GM18517 (cell line): Measurements from ENCODE around the gene CASTOR1.

Source experiments
- ATAC-seq: cut with Tn5 transposase; IDR thresholded peaks from one replicate; pipeline ENCODE4 v1.9.1; 2021; ENCODE audit warnings: mild to moderate bottlenecking, moderate library complexity; ENCODE audit not compliant: unreplicated experiment

The CASTOR1 gene

DNA sequence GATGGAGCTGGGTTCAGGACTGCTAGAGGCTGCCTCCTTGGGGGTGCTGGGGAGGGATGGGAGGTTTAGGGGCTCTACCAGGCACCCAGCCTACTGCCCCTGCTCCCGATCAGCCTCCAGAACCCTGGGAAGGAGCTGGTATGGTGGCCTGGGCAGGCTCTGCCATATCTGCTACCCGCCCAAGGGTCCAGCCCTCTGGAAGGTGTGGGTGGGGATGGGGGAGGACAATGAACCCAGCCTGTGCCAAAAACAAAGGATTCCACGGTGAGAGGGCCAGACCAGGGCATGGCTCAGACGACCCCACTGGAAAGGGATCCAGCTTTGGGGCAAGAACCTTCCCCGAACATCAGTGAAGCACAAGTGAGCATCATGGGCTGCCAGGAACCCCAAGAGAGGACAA lies 3.0 kb downstream of the CASTOR1 start:
- no peak for ATAC-seq

DNA sequence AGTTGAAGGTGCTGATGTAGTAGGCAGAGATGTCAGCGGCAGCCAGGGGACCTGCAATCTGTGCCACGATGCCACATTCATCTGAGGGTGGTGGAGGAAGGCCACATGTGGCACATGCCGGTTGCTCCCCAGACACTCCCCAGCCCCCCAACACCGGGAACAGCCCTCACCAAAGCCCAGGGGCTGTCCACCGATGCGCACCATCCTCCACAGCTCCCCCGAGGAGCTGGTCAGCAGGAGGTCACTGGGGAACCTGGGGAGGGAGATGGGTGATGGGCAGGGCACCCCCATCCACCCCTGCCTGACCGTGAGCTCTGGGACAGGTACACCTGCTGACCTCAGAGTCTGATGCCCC lies 3.5 kb downstream of the CASTOR1 start:
- ATAC-seq, result no peak

DNA sequence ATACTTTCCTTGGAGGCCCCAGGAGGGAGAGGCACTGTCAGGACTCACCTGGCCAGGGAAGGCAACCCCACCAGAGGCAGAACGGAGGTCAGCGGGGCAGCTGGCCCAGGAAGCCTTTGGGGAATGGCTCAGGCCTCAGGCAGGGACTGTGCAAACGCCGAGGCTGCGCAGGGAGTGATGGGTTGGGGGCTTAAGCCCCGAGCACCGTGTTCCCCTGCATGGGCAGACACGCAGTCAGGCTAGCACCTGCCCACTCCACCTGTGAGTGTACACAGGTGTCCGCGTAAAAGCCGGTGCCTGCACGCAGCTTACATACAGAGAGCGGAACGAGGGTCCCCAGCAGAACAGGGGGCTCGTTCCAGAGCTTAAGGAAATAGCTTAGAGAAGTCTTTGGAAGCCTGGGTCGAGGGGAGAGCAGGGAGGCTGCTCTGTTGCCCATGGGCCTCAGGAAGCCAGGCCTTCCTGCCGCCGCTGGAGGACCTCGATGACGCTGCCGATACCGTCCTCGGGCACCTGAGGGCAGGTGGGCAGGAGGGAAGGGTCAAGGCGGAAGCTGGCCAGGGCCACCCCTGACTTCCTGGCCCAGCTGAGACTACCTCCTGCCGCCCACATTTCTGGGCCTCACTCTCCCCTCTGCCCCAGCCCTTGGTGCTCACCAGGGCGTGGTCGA lies 4.0 kb downstream of the CASTOR1 start:
- ATAC-seq, result no peak

DNA sequence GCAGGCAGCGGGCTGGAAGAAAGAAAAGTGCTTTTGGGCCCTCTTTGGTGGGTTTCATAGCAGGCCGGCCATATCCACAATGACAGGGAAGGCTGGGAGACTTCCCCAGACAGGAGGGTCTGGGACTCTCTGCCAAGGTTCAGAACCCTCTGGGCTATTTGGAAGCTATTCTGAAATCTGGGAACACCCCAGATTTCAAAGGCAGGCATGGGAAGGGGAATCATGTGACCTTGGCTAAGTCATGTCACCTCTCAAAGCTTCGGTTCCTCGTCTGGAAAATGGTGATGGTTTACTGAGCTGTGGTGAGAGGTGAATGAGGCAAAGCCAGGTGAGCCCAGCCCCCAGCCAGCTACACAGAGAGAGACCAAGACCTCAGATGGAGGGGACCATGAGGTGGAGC lies 4.6 kb downstream of the CASTOR1 start:
- no peak for ATAC-seq

DNA sequence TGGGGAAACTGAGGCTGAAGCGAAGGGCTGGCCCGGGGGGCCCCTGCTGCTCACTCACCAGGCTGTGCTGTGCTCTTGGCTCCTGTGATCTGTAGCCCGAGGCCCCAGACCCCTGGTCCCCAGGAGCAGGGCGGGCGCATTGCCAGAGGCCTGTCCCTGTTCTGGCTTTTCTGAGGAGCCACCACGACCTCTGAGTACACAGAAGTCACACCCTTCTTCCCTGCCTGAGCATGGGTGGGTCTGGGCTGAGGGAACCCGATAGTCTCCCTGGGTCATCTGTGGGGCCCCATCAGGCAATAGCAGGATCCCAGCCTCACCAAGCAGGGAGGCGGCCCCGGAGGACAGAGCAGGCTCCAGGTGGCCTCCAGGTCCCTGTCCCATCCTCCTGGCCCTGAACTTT lies 5.1 kb downstream of the CASTOR1 start:
- no peak for ATAC-seq

DNA sequence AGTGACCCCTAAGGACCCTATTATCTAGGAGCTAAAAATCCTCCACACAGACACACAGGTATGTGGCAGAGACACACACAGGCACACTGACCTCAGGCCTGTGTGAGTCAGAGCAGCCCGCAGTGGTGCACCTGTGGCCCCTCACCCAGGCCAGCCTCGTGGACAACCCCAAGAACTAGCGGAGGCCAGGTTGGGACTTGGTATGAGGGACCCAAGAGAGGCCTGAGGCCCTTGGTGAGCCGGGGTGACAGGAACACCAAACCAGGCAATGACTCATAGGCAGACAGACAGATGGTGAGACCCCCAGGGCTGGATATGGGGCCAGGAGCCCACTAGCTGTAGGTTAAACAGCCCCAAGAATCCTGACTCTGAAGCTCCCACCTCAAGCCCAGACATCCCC lies 6.0 kb downstream of the CASTOR1 start:
- no peak for ATAC-seq

DNA sequence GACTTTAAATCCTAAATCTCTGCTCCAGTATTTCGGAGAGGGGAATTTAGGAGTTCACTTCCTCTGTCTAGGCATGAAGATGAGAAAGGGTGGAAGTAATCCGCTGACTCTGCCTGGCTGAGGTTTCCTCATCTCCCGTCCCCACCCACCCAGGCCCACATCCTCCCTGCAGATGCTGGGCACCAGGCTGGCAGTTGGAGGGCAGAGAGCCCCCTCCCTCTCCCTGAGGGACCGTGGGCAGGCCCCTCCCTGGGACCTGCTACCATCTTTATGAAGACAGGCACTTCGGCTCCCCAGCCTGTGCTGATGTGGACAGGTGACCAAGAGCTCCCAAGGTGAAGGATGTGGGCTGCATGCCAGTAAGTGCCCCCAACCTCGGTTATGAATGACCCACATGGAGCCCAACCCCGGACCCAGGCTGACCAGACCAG lies 6.7 kb downstream of the CASTOR1 start:
- ATAC-seq, result no peak

DNA sequence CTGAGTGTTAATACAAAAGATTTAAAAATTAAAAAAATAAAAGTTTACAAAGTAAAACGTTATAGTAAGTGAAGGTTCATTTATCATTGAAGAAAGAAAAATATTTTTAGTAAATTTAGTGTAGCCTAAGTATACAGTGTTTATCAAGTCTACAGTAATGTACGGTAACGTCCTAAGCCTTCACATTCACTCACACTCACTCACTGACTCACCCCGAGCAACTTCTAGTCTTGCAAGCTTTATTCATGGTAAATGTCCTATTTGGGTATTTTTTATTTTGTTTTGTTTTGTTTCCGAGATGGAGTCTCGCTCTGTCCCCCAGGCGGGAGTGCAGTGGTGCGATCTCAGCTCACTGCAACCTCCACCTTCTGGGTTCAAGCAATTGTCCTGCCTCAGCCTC lies 8.8 kb downstream of the CASTOR1 start:
- ATAC-seq, result no peak

DNA sequence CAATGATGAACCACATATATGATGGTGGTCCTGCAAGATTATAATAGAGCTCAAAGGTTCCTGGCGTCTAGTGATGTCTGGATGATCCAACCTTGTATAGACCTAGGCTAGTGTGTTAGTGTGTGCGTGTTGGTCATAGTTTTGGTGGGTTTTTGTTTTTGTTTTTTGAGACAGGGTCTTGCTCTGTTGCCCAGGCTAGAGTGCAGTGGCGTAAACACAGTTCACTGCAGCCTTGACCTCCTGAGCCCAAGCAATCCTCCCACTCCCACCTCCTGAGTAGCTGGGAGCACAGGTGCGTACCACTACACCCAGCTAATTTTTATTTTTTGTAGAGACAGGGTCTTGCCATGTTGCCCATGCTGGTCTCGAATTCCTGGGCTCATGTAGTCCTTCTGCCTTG lies 9.4 kb downstream of the CASTOR1 start:
- no peak for ATAC-seq

DNA sequence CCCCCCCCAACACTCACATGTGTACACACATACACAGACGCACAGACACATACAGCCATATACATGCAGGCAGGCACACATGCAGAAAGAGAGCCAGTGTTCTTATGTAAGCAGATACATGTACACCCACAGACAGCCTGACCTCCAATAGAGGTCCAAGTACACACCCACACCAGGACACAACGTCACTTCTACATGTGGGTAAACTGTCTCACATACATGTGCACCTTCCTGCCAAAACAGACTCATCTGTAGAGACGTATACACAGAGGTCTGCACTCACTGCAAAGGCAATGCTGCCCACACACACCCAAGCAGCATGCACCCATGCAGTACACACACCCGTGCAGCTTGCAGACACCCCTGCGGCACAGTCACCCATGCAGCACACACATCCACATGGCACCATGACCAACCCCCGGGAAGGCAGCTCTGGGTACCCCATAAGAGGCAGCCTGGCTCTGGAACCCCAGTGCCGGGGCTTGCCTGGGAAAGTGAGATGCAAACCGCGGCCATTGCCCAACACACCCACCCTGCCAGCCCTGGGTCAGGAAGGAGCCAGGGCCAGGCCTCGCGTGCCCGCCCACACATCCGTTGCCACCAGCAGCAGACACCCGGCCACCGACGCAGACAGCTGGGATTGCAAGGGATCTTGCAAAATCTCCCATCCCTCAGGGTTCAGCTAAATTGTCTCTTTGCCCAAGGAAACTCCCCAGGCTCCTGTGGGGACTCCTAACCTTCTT lies 10.1 kb downstream of the CASTOR1 start:
- no peak for ATAC-seq

DNA sequence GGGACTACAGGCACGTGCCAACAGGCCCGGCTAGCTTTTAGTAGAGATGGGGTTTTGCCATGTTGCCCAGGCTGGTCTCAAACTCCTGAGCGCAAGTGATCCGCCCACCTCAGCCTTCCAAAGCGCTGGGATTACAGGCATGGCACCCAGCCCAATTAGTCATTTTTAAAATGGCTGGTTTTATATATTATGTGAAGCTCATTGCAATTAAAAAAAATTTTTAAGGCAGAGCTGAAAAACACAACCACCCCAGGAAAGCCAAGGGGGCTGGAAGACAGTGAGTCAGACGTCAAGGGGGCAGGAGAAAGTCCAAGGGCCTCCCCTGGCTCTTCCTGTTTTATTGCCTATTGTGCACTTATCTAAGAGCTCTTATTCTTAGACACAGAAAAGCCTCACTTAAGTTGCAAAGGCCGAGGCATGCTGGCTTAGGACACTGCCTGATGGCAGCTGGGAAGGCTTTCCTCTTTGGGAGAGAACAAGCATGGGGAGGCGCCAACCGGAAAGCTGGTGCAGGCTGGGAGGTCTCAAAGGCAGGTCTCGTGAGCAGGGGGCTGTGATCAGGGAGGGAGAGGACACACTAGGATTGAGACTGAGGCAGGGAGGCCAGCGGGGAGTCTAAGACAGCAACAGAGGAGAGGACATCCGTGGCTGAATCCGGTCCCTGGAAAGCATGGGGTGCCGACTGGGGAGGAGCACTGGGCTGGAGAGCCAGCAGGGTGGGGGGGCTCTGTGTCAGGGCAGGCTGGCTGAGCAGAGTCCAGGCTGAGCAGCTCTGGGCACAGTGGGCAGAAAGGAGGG lies 11.6 kb downstream of the CASTOR1 start:
- no peak for ATAC-seq

DNA sequence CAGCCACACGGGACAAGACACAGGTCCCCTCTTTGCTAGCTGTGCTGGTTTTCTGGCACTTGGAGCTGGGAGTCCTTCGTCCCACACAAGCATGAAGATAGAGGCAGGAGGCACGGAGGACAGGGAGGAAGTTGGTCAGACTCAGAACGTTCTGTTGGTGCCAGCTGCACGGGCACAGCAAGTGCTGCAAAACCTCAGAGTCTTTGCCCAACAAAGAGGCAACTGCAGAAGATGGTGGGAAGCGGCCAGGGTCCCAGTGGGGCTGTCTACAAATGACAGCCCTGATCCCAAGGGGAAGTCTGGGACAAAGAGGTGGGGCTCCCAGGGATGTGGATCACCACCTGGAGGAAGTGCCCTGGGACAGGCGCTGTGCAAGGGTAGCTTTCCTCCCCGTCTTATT lies 13.3 kb downstream of the CASTOR1 start:
- no peak for ATAC-seq

DNA sequence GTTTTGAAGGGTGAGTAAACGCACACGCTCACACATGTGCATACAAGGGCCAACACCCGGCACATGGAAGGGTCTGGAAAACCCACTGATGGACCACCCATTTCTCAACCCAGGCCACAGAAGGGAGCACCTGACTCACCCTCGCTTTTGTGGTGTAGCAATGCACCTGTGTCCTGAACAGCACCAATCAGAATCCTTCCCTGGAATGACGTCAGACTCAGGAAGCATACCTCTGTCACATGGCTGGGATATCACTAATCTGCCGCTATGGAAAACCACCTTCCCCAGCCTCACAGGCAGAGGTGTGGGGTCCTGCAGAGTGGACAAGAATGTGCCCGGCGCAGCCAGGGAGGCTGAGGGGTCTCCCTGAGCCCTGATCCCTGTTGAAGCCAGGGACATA lies 13.7 kb downstream of the CASTOR1 start:
- no peak for ATAC-seq

DNA sequence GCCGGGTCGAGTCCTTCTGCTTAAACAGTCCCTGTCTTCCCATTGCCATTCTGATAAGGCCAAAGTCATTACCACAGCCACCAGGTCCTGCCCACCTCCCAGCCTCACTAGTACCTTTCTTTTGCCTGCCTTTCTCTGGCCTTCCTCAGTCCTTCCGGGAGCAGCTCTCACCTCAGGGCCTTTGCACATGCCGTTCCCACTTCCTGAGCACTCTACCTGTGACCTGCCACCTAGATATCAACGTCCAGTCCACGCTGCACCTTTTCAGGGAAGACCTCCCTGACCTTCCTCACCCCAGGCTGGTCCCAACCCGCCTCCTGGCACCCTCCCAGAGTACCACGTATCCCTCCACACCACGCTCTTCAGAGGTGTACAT lies 14.9 kb downstream of the CASTOR1 start:
- ATAC-seq, result no peak

DNA sequence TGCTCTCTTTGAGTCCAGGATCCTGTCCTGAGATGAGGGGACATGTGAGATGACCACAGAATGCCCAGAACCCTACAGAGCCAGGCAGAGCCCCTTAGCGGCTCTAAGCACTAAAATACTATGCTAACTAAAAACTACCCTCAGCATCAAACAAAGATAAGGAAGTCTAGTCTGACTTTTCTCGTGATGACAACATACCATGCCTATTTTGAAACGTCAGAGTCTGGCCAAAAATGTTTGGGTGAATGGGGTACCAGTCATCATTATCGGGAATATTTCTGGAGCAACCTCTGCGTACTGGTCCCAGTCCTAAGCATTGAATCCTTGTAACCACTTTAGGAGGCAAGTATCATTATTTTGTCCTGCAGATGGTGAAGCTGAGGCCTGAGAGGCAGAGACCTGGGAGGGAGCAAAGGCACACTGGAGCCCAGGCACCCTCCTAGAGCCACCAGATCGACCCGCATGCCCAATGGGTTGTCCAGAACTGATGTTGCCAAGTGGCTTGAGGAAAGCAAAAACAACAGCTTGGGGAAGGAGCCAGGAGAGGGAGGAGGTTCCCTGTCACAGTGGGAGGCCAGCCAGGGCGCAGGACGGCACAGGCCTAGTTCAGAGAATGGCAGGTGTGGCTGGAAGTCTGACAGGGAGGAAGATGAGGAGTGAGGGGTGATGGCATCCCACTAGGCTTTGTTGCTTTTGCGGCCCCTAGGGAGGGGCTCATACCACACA lies 15.4 kb downstream of the CASTOR1 start:
- ATAC-seq, result no peak

DNA sequence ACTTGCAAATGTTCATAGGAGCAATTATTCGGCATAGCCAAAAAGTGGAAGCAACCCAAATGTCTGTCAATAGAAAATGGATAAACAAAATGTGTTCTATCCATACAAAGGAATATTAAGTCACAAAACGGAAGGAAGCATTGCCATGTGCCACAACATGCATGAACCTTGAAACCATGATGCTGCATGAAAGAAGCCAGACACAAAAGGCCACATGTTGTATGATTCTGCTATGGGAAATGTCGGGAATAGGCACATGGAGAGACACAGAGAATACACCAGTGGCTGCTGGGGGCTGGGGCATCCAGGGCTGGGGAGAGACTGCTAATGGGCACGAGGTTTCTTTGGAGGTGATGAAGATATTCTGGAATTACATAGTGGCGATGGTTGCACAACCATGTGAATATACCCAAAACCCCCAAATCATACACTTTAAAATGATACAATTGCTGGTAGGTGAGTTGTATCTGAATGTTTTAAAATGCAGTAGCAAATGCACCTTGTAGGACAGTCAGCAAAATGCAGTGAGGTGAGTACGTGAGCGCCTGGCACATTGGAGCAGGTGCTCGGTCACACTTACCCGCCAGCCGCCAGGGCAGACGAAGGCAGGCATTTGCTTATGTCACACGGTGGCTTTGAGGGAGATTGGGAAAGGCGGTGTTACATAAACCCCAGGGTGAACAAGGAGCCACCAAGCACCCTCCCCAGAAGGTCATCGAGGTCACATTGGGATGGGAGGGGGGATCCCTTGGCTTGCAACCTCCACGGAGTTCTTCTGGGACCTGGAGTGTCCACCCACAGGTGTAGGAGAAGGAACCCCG lies 16.3 kb downstream of the CASTOR1 start:
- ATAC-seq, result no peak

DNA sequence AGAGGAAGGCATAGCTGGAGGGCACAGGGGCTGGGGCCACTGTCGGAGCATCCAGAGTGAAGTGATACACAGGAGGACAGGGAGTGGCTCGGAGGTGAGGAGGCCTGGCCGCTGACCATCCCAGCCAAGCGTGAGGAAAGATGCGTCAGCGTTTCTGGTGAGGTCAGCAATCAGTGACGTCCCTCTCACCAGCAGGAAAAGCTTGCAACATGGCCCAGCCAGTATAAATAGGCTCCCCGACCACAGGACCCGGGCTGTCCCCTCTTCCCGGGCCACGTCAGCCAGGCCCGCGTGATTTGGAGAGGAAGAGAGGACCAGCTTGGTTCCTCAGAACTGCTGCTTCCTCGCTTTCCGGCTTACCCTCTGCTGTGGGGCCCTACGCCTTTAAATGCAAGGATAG lies 18.5 kb downstream of the CASTOR1 start:
- ATAC-seq, result no peak

DNA sequence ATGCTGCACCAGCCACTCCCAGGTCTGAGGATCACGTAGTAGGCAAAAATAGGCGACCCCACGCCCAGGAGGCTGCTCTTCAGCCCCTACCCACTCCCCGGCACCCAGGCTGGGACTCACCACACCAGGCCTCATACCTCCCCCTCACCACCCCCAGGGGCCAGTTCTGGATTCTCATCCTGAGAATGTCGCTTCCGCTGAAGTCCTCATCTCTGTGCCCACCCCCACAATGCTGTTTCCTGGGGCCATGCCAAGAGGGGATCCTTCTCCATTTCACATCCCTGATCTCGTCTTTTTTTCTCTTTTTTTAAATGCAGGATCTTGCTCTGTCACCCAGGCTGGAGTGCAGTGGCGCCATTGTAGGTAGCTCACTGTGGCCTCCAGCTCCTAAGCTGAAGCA lies 21.0 kb downstream of the CASTOR1 start:
- ATAC-seq, result no peak

DNA sequence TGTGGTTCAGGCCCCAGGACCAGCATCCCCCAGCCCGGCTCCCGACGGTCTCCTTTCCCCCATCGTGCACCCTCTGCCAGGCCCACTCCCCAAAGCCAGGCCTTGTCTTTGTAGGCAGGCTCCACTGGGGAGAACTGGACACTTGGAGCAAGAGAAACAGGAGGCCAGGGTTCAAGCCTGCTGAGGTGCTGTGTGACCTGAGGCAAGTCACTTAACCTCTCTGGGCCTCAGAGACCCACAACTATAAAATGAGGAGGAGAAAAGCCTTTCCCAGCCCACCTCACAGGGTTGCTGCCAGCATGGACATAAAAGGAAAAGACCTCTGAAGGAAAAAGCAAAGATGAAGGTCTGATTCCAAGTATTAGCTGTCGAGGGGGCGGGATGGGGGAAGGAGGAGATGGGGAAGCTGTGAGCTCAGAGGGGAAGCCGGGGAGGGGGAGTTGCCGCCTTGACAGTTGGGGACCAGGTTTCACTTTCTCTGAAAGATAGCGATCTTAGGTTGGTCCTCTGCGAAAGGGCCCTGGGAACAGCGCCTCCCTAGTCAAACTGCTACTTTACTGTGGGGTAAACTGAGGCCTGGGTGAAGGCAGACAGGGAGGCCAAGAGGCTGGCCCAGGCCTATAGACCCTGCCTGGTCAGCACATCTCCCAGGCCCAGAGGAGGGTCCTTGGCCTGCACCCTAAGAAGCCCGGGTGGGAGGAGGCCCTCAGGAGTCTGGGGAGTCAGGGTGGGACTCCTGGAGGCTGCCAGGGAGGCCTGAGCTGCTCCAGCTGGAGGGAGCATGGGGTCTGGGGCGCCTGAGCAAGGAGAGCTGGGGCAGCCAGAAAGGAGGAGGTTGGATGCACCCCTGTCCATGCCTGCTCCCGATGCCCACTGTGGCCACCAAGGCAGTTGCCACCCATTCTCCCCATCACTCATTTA lies 21.7 kb downstream of the CASTOR1 start:
- no peak for ATAC-seq
